ENCODE measurements around the gene HRH2. TPM values are rescaled to one million over a fixed set of nuclear protein-coding genes. Genes with fewer than 3 reads are reported as not detected.

HRH2 gene
- total and polyA plus RNA-seq, 9 of the 15 experiments (the other 6 are each of a cell fraction or from before 2014, with no cell fraction given): 0.04 TPM; not detected in 8

- TF ChIP-seq RBM25 (IDR thresholded peaks at IDR 0.05; ENCODE audit: low read depth, low read length, severe bottlenecking) (no peak), MYNN (IDR thresholded peaks at IDR 0.05) (no peak), MYNN (CRISPR knock-in tag; IDR thresholded peaks at IDR 0.05) (no peak), EZH2 (IDR thresholded peaks at IDR 0.05; ENCODE audit: borderline replicate concordance, low read depth, low read length) (no peak), PCBP2 (IDR thresholded peaks at IDR 0.05; ENCODE audit: low read depth, low read length, poor library complexity, severe bottlenecking) (no peak), HOMEZ (CRISPR knock-in tag; IDR thresholded peaks at IDR 0.05) (no peak), SMARCB1 (IDR thresholded peaks at IDR 0.05; ENCODE audit: insufficient read length, low read depth) (no peak), SNAPC5 (CRISPR knock-in tag; IDR thresholded peaks at IDR 0.05) (no peak), ZFX (CRISPR knock-in tag; IDR thresholded peaks at IDR 0.05) (no peak), THRB (CRISPR knock-in tag; conservative IDR thresholded peaks at IDR 0.05) (no peak), ZNF75A (CRISPR knock-in tag; IDR thresholded peaks at IDR 0.05) (no peak), ZNF512 (tag; IDR thresholded peaks at IDR 0.05) (no peak), SMARCA4 (IDR thresholded peaks at IDR 0.05) (no peak), YY1 (IDR thresholded peaks at IDR 0.05; ENCODE audit: borderline replicate concordance in 1 of 3, control insufficient read depth in 1 of 3, extremely low read depth in 1 of 3, insufficient read depth in 3 of 3, insufficient read length in 1 of 3, insufficient replicate concordance in 2 of 3, low read depth in 1 of 3, low read length in 2 of 3) (no peak), ZNF584 (CRISPR knock-in tag; IDR thresholded peaks at IDR 0.05; ENCODE audit: low read depth) (no peak), FOXA1 (IDR thresholded peaks at IDR 0.05; ENCODE audit: borderline replicate concordance) (no peak), GATAD2A (IDR thresholded peaks at IDR 0.05) (no peak), CBFB (CRISPR knock-in tag; IDR thresholded peaks at IDR 0.05) (no peak), FOXP4 (CRISPR knock-in tag; IDR thresholded peaks at IDR 0.05; ENCODE audit: borderline replicate concordance) (no peak), MEF2A (IDR thresholded peaks at IDR 0.05; ENCODE audit: control insufficient read depth, low read depth, low read length) (no peak)
Observed at GRCh38 chr5:175718401-175719108, 60.7 kb downstream of the HRH2 start (continued).
